ENCODE results near the gene STK4. TPM values are rescaled to one million over a fixed set of nuclear protein-coding genes. Genes with fewer than 3 reads are reported as not detected.

The STK4 gene
- total and polyA plus RNA-seq, 2 donors (not counting 3 experiments of a cell fraction or from before 2014, with no cell fraction given): 9.1 to 29.6 TPM

- FAIRE-seq: no peak
- no TSS peak for BruUV-seq (replicated peaks)
Measured at GRCh38 chr20:45083127-45083526, 116.8 kb downstream of the STK4 start.

GRCh38 chr20:45085289-45085688 is 119.0 kb downstream of the STK4 start:
- FAIRE-seq (no peak), DNase-seq (ENCODE audit: low read depth, low spot score) (no peak)
- H3K9me3 ChIP-seq (replicated peaks; ENCODE audit: control insufficient read depth, insufficient read depth, low read length): no peaks in the 10 kb centered on the region
- no peak overlapping the region for H2AFZ ChIP-seq (ENCODE audit: low read depth, low read length)
- no peak overlapping the region for H3K4me3 ChIP-seq (replicated peaks in 1 of 3; ENCODE audit: insufficient read depth in 1 of 3, low read depth in 1 of 3, low read length in 3 of 3)
- H3K79me2 ChIP-seq (ENCODE audit: control insufficient read depth, insufficient read depth, low read length): no peaks in the 10 kb centered on the region
- dilution Hi-C loops (cut with MboI; ENCODE audit: extremely low pct_ligation_motif_present, low sequenced_read_pairs): no loop called here
- no peak overlapping the region for H3K9ac ChIP-seq (replicated peaks; ENCODE audit: extremely low read depth, insufficient read depth, low read length)
- intact Hi-C loops (cut with micrococcal nuclease): no loop called here
- H4K20me1 ChIP-seq (replicated peaks; ENCODE audit: control insufficient read depth, extremely low read depth, insufficient read depth, low read length): no peaks in the 10 kb centered on the region
- H3K36me3 ChIP-seq (ENCODE audit: control insufficient read depth in 2 of 2, extremely low read depth in 1 of 2, insufficient read depth in 2 of 2, low read length in 2 of 2): no peaks in the 10 kb centered on the region
- H3K4me2 ChIP-seq (ENCODE audit: insufficient read depth, low read length): no peak overlapping the region
- TF ChIP-seq MAX (IDR thresholded peaks at IDR 0.05; ENCODE audit: insufficient read depth, insufficient read length): no peak
- no peak for TF ChIP-seq FOS (IDR thresholded peaks at IDR 0.05; ENCODE audit: borderline replicate concordance, insufficient read depth, low read length)
- ChIA-PET POLR2A (no interaction called here), CTCF (interaction anchor here (1.0 to 3.1 kb wide), 2 partner anchors 26 to 41 kb away, joined by 3 to 13 read pairs; no protein-coding TSS in a partner anchor)
- BruUV-seq (replicated peaks): no TSS peak
- peaks cover 2% of the 10 kb centered on the region for H3K4me1 ChIP-seq (ENCODE audit: control insufficient read depth, extremely low read depth, insufficient read depth, low read length)
- H3K27me3 ChIP-seq (ENCODE audit: control insufficient read depth in 2 of 2, insufficient read depth in 2 of 2, low read length in 2 of 2): no peaks in the 10 kb centered on the region
- no peak overlapping the region for H3K27ac ChIP-seq (ENCODE audit: insufficient read depth, low read depth, low read length)
- H3K9me1 ChIP-seq (replicated peaks; ENCODE audit: control insufficient read depth, extremely low read depth, insufficient read depth, low read length): no peaks in the 10 kb centered on the region

More at GRCh38 chr20:45083127-45083526, 116.8 kb downstream of the STK4 start:
- ChIA-PET CTCF (interaction anchor here (0.6 to 2.5 kb wide), 5 partner anchors 12 to 39 kb away, joined by 3 to 16 read pairs (median 4); no protein-coding TSS in a partner anchor), POLR2A (no interaction called here)
- Histone ChIP-seq H3K79me2 (ENCODE audit: control insufficient read depth, insufficient read depth, low read length) (no peaks in the 10 kb centered on the region), H2AFZ (ENCODE audit: low read depth, low read length) (no peak overlapping the region), H3K4me1 (ENCODE audit: control insufficient read depth, extremely low read depth, insufficient read depth, low read length) (peaks cover 2% of the 10 kb centered on the region), H3K9ac (replicated peaks; ENCODE audit: extremely low read depth, insufficient read depth, low read length) (no peak overlapping the region), H3K4me3 (replicated peaks in 1 of 3; ENCODE audit: insufficient read depth in 1 of 3, low read depth in 1 of 3, low read length in 3 of 3) (no peak overlapping the region), H3K4me2 (ENCODE audit: insufficient read depth, low read length) (no peak overlapping the region), H3K27ac (ENCODE audit: insufficient read depth, low read depth, low read length) (no peak overlapping the region), H4K20me1 (replicated peaks; ENCODE audit: control insufficient read depth, extremely low read depth, insufficient read depth, low read length) (no peaks in the 10 kb centered on the region), H3K27me3 (ENCODE audit: control insufficient read depth in 2 of 2, insufficient read depth in 2 of 2, low read length in 2 of 2) (no peaks in the 10 kb centered on the region), H3K9me3 (replicated peaks; ENCODE audit: control insufficient read depth, insufficient read depth, low read length) (no peaks in the 10 kb centered on the region), H3K9me1 (replicated peaks; ENCODE audit: control insufficient read depth, extremely low read depth, insufficient read depth, low read length) (no peaks in the 10 kb centered on the region), H3K36me3 (ENCODE audit: control insufficient read depth in 2 of 2, extremely low read depth in 1 of 2, insufficient read depth in 2 of 2, low read length in 2 of 2) (no peaks in the 10 kb centered on the region)
- peak; percentile 66 for TF ChIP-seq GATA2 (IDR thresholded peaks at IDR 0.05; ENCODE audit: insufficient read depth, insufficient read length, low read depth, low read length)
- TF ChIP-seq MYC (IDR thresholded peaks at IDR 0.05; ENCODE audit: low read depth, low read length): no peak
- dilution Hi-C loops (cut with MboI; ENCODE audit: extremely low pct_ligation_motif_present, low sequenced_read_pairs) (no loop called here), intact Hi-C loops (cut with micrococcal nuclease) (no loop called here)
- no peak for DNase-seq (ENCODE audit: low read depth, low spot score)

Measured in endothelial cell of umbilical vein (primary cell).